Heart left ventricle (tissue), 13 donors: ENCODE results near the gene RGS14.

Experiments
- POLR2A ChIP-seq, 2 donors: fragments of 450-650 bp; IDR thresholded peaks; one replicate each; pipeline ENCODE4 v1.6.1; 2017; ENCODE audit warnings: antibody characterized with exemption in 2 of 2, mild to moderate bottlenecking in 2 of 2, moderate library complexity in 2 of 2
- TF ChIP-seq, protein P1 (sequence below), 12 donors: fragments of 200-600 bp; sonication (generic) in 4 of 12; IDR thresholded peaks; one replicate each; pipeline versions ENCODE4 v1.5.0 to v1.8.0; 2018 to 2022; ENCODE audit warnings: antibody characterized with exemption in 12 of 12, mild to moderate bottlenecking in 5 of 12
- donor health status: ischemic (EF 13 %, LVEDD 7.1; RV severe dilation, severe dysfunction).
- donor health status: DM: no; HTN: yes; CAD: no.
- donor health status: DM: no; HTN: no; CAD: no.
- donor health status: ischemic (EF 25% LVEDD 6.9; RV normal size, moderate dysfunction).
- donor health status: ischemic (EF 25% LVEDD 5.7; RV mildly dilated, moderate dysfunction).
- donor health status: ischemic (EF 35%, LVEDD 5.7; RV mildly dilated, moderate dysfunction).
- donor health status: nonischemic (EF 11% LVEDD 7.7; RV severe dilation, severe dysfunction).
- donor health status: DM: yes; HTN: yes; CAD: no.
- donor health status: PGD.
- donor health status: ischemic (EF 29% LVEDD 5.4; RV normal size, mild dysfunction).
- donor health status: nonischemic (EF 23%, LVEDD 6.1; RV moderate dilation, normal function).

DNA sequence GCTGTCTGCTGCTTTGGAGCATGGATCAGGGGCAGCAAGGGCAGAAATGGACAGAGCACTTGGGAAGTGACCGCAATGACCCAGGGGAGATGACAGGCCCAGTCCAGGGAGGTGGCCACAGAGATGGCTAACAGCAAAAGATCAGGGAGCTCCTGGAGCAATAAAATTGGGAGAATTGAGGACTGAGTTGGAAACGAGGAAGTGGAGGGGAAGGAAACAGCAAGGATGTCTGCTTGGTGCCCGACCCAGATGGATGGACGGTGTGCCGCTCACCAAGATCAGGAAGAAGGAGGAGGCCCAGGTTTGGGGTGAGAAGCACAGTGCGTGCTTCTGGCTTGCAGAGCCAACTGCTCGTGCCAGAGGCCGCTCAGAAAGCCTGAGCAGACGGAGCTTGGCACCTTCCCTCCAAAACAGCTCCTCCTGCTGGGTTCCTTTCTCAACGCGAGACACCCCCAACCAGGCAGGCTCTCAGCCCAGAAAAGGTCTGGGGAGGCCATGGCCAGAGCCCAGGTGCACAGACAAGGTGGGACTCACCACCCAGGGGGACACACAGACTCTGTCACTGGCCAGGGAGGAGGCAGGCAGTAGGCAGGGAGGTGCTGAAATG lies 24.8 kb downstream of the RGS14 start:
- TF ChIP-seq, protein P1, sequence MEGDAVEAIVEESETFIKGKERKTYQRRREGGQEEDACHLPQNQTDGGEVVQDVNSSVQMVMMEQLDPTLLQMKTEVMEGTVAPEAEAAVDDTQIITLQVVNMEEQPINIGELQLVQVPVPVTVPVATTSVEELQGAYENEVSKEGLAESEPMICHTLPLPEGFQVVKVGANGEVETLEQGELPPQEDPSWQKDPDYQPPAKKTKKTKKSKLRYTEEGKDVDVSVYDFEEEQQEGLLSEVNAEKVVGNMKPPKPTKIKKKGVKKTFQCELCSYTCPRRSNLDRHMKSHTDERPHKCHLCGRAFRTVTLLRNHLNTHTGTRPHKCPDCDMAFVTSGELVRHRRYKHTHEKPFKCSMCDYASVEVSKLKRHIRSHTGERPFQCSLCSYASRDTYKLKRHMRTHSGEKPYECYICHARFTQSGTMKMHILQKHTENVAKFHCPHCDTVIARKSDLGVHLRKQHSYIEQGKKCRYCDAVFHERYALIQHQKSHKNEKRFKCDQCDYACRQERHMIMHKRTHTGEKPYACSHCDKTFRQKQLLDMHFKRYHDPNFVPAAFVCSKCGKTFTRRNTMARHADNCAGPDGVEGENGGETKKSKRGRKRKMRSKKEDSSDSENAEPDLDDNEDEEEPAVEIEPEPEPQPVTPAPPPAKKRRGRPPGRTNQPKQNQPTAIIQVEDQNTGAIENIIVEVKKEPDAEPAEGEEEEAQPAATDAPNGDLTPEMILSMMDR (IDR thresholded peaks at IDR 0.05), result peak in 9 of 12 donors; percentile 9 to 41 (median 25)
- no peak for TF ChIP-seq POLR2A (IDR thresholded peaks at IDR 0.05)
